Activated naive CD4-positive, alpha-beta T cell treated with anti-CD3 and anti-CD28 coated beads for 36 hours (primary cell): ENCODE data around the gene EIF5A2. TPM values are rescaled to one million over a fixed set of nuclear protein-coding genes. Genes with fewer than 3 reads are reported as not detected.
A peak's percentile ranks its signal among the peaks of the same experiment; 100 is the strongest.
"Not testable (repeated sequence)": the region's sequence is repeated elsewhere in the genome, so short reads cannot be mapped to it uniquely, and the experiment has no call there.

ENCODE experiments used
- CTCF ChIA-PET: fragments of 350-600 bp; sonication (Branson Sonifier 250); formaldehyde crosslinking; loops from one replicate; lab custom pipeline; 2021; ENCODE audit warnings: antibody characterized with exemption; lab: Charles Lee
- DNase-seq: peaks from one replicate; pipeline ENCODE4 v3.0.0-alpha.2; 2020
- H3K27ac Mint-ChIP-seq: one replicate; pipeline ENCODE4 v1.8.0; 2021; ENCODE audit warnings: mild to moderate bottlenecking, mixed read lengths
- H3K27me3 Mint-ChIP-seq: one replicate; pipeline ENCODE4 v1.8.0; 2021; ENCODE audit warnings: low read depth, mixed read lengths
- H3K36me3 Mint-ChIP-seq: one replicate; pipeline ENCODE4 v1.8.0; 2021; ENCODE audit warnings: low read depth, mixed read lengths
- H3K4me1 Mint-ChIP-seq: one replicate; pipeline ENCODE4 v1.8.0; 2021; ENCODE audit warnings: low read depth, mixed read lengths
- H3K4me3 Mint-ChIP-seq: one replicate; pipeline ENCODE4 v1.8.0; 2021; ENCODE audit warnings: mild to moderate bottlenecking, moderate library complexity, mixed read lengths
- H3K9me3 Mint-ChIP-seq: one replicate; pipeline ENCODE4 v1.8.0; 2021; ENCODE audit warnings: mixed read lengths
- intact Hi-C: fragments of 100-400 bp; cut with micrococcal nuclease; formaldehyde crosslinking; loops from one replicate; pipeline ENCODE4 v1.15.1; 2023
- total RNA-seq, 2 experiments: library from RNA; stranded (reverse); gene quantifications; one replicate each; pipeline ENCODE4 v1.2.3, GENCODE V29; 2021

Gene EIF5A2
- total RNA-seq: 1 to 10 TPM; 3.4 to 5.2 TPM

DNA sequence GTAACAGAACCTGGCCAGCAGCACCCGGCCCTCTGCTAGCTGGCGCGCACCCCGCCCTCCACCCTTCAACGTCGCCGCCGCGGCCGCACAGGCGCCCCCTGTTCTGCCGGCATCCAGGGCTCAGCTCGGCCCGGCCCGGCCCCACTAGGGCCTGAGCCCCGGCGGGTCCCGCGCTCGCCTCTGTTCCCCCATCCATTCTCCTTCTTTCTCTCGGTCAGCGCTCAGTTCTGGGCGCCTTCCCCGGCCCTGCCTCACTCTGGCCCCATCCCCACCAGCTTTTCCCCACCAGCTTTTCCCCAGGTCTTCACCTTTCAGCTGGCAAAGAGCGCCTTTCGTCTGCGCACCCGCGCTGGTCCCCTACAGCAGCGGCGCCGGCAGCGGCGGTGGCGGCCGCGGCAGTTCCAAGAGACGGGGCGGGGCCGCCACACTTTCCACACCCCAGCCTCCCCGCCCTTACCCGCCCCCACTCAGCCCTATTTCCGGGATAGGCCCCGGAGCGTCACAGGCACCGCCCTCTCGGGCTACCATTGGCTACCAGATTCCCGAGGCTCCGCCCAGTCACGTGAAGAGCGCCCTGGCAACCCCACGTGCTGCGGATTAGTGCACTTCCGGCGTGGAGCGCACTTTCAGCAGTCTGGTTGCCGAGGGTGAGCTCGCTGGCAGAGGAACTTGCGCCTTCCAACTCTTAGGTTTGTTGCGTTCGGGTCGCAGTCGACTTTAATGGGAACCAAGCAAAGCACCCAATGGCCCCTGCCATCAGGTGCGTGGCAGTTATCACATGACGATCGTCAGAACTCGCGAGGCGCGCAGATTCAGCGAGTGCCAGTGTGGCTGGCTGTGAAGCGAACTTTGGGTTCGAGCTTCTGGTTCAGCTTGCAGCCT is at the start of gene EIF5A2:
TSS of gene EIF5A2 (minus strand) at position 403 of the 882 bp plus-strand sequence. CDS start 831 bp downstream, outside the sequence.
- H3K4me3 Mint-ChIP-seq: peak within 1 kb of the TSS; percentile 95
- H3K36me3 Mint-ChIP-seq: peaks cover 5% of the 10 kb centered on the region
- H3K4me1 Mint-ChIP-seq: peaks cover 22% of the 10 kb centered on the region
- peaks cover 21% of the 10 kb centered on the region for H3K9me3 Mint-ChIP-seq
- peak within 1 kb of the TSS; percentile 80 for H3K27ac Mint-ChIP-seq
- DNase-seq: peak; percentile 97
- no peaks in the 10 kb centered on the region for H3K27me3 Mint-ChIP-seq
- intact Hi-C loops: loop anchor here (1.0 to 5.0 kb wide), 4 partner anchors 38 to 1096 kb away; partner anchors contain the start of genes LRRC34, LRRIQ4, RPL22L1 and TNIK
- CTCF ChIA-PET: interaction anchor here (0.6 to 1.7 kb wide), 2 partner anchors 39 to 40 kb away, joined by 4 read pairs; partner anchors contain the start of gene RPL22L1

DNA sequence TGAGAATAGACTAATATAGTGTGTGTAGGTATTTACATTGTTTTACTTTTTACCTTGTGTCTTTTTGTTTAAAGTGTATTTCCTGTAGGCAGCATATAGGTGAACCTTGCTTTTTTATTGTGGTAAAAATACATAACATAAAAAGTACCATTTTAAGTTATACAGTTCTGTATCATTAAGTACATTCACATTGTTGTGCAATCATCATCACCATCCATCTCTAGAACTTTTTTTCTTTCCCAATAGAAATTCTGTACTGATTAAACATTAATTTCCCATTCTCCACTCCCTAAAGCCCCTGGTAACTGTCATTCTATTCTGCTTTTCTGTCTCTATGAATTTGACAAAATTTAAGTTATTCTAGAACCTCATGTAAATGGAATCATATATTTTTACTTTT is 48.2 kb upstream of the EIF5A2 start:
- no peaks in the 10 kb centered on the region for H3K9me3 Mint-ChIP-seq
- H3K27ac Mint-ChIP-seq: no peak overlapping the region
- no peak for DNase-seq
- no peaks in the 10 kb centered on the region for H3K36me3 Mint-ChIP-seq
- peaks cover 5% of the 10 kb centered on the region for H3K27me3 Mint-ChIP-seq
- intact Hi-C loops: no loop called here
- no peak overlapping the region for H3K4me3 Mint-ChIP-seq
- CTCF ChIA-PET: interaction anchor here (0.7 kb wide), 1 partner anchor 211 kb away, joined by 3 read pairs; no protein-coding TSS in a partner anchor
- no peaks in the 10 kb centered on the region for H3K4me1 Mint-ChIP-seq

DNA sequence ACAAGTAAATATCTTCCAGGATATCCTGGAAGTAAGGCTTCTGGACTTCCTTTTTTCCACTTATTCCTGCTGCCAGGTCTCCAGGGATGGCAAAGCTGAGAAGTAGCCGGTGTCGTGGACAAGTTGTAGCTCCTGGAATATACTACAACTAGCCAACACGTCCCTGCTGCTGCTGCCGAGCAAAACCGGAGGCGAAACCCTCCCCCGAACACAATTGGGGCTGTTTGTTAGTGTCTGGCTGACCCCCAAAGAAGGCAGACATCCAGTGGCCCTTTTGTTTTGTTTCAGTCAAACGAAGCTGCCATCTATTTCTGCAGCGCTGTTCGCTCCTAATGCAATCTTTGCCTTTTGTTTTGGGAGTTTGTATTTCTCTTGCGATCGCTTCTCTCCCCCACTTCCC is 45.3 kb upstream of the EIF5A2 start:
- CTCF ChIA-PET: no interaction called here
- no peaks in the 10 kb centered on the region for H3K4me1 Mint-ChIP-seq
- intact Hi-C loops: no loop called here

DNA sequence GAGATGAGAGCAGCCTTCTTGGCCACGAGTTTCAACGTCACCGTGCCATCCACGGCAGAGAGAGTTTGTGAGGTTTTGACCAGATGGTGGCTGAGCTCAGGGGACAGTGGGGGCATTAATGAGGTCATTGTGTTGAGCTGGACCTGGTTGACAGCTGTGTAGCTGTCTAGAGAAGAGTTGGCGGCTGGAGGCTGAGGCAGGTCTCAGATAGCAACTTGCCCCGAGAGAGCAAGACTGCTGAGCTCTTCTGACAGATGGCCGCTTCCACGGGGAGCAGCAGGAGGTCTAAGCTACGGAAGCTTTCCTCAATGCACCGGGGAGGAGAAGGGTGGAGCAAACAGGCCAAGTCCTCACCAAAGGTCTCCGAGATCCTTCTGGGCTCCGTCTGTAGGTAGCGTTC is 44.8 kb upstream of the EIF5A2 start:
- no peak overlapping the region for H3K27ac Mint-ChIP-seq
- no peak overlapping the region for H3K4me3 Mint-ChIP-seq
- no peaks in the 10 kb centered on the region for H3K36me3 Mint-ChIP-seq
- CTCF ChIA-PET: no interaction called here
- H3K27me3 Mint-ChIP-seq: peaks cover 2% of the 10 kb centered on the region
- intact Hi-C loops: no loop called here
- no peak for DNase-seq
- no peaks in the 10 kb centered on the region for H3K9me3 Mint-ChIP-seq
- no peaks in the 10 kb centered on the region for H3K4me1 Mint-ChIP-seq

More for the DNA sequence above, 45.3 kb upstream of the EIF5A2 start:
- H3K36me3 Mint-ChIP-seq: no peaks in the 10 kb centered on the region
- no peak overlapping the region for H3K4me3 Mint-ChIP-seq
- no peak overlapping the region for H3K27ac Mint-ChIP-seq
- DNase-seq: no peak
- H3K9me3 Mint-ChIP-seq: no peaks in the 10 kb centered on the region
- H3K27me3 Mint-ChIP-seq: peaks cover 2% of the 10 kb centered on the region

DNA sequence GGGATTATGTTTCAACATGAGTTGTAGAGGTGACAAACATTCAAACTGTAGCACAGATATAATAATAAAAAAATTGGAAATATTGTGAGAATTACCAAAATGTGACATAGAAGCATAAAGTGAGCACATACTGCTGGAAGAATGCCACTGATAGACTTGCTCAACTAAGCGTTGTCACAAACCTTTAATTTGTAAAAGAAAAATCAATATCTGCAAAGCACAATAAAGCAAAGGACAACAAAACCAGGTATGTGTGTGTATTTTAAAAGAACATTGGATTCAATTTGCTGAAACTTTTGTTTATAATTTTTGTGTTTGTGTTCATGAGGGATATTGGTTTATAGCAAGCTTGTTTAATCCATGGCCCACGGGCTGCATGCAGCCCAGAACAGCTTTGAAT is 40.8 kb upstream of the EIF5A2 start:
- intact Hi-C loops: no loop called here

DNA sequence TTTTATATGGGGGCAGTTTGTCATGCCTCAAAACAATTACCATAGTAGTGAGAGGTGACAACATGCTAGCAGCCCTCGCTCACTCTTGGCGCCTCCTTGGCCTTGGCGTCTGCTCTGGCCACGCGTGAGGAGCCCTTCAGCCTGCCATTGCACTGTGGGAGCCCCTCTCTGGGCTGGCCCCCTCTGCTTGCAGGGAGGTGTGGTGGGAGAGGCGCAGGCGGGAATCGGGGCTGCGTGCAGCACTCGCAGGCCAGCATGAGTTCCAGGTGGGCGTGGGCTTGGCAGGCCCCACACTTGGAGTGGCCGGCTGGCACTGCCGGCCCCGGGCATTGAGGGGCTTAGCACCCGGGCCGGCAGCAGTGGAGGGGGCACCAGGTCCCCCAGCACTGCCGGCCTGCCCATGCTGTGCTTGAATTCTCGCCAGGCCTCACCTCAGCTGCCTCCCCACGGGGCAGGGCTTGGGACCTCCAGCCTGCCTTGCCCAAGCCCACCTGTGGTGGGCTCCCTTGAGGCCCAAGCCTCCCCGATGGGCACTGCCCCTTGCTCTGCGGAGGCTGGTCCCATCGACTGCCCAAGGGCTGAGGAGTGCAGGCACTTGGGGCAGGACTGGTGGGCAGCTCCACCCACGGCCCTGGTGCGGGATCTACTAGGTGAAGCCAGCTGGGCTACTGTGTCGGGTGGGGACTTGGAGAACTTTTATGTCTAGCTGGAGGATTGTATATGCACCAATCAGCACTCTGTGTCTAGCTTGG is 38.8 kb upstream of the EIF5A2 start:
- H3K27me3 Mint-ChIP-seq: peaks cover 17% of the 10 kb centered on the region
- no peaks in the 10 kb centered on the region for H3K9me3 Mint-ChIP-seq
- no peaks in the 10 kb centered on the region for H3K4me1 Mint-ChIP-seq
- H3K27ac Mint-ChIP-seq: no peak overlapping the region
- no peaks in the 10 kb centered on the region for H3K36me3 Mint-ChIP-seq
- intact Hi-C loops: no loop called here
- CTCF ChIA-PET: interaction anchor here (0.7 kb wide), 1 partner anchor 17 kb away, joined by 3 read pairs; no protein-coding TSS in a partner anchor
- no peak for DNase-seq
- H3K4me3 Mint-ChIP-seq: no peak overlapping the region

More for the DNA sequence above, 40.8 kb upstream of the EIF5A2 start:
- no peaks in the 10 kb centered on the region for H3K9me3 Mint-ChIP-seq
- CTCF ChIA-PET: no interaction called here
- no peak overlapping the region for H3K27ac Mint-ChIP-seq
- no peak overlapping the region for H3K4me3 Mint-ChIP-seq
- H3K4me1 Mint-ChIP-seq: no peaks in the 10 kb centered on the region
- no peaks in the 10 kb centered on the region for H3K36me3 Mint-ChIP-seq
- DNase-seq: no peak
- peaks cover 16% of the 10 kb centered on the region for H3K27me3 Mint-ChIP-seq

DNA sequence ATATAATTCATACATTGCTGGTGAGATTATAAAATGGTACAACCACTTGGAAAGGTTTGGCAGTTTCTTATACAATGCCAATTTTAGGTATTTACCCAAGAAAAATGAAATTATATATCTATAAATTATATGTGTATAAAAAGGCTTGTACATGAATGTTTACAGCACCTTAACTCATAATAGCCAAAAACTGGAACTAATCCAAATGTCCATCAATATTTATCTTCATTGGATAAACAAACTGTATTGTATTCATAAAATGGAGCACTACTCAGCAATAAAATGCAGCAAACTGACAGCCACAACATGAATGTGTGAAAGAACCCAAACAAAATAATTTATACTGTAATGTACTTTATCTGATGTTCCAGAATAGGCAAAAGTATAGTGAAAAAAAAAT is 33.6 kb upstream of the EIF5A2 start:
- H3K4me1 Mint-ChIP-seq: no peaks in the 10 kb centered on the region
- CTCF ChIA-PET: no interaction called here
- H3K27me3 Mint-ChIP-seq: peaks cover 16% of the 10 kb centered on the region
- H3K36me3 Mint-ChIP-seq: peaks cover 2% of the 10 kb centered on the region
- H3K27ac Mint-ChIP-seq: no peak overlapping the region
- no peak overlapping the region for H3K4me3 Mint-ChIP-seq
- intact Hi-C loops: no loop called here
- H3K9me3 Mint-ChIP-seq: peaks cover 10% of the 10 kb centered on the region
- no peak for DNase-seq

DNA sequence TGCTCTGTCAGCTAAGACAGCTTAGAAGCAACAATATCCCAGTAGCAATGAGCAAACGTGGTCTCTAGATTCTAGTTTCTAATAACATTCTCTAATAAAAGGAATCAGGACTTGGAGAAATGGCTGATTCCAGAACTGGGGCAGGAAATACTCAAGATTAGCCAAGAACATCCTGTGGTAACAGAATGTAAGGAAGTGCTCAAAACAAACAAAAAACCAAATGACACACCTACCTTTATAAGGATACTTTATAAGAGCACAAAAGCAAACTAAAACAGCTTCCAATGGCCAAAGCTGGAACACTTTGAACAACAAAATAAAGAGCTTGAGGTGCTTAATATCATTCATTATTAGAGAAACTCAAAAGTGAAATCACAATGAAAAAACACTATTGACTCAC is 33.1 kb upstream of the EIF5A2 start:
- DNase-seq: no peak
- intact Hi-C loops: no loop called here
- Mint-ChIP-seq H3K4me1 (no peaks in the 10 kb centered on the region), H3K36me3 (peaks cover 2% of the 10 kb centered on the region), H3K27me3 (peaks cover 16% of the 10 kb centered on the region), H3K27ac (no peak overlapping the region), H3K4me3 (no peak overlapping the region), H3K9me3 (peaks cover 10% of the 10 kb centered on the region)
- CTCF ChIA-PET: no interaction called here

DNA sequence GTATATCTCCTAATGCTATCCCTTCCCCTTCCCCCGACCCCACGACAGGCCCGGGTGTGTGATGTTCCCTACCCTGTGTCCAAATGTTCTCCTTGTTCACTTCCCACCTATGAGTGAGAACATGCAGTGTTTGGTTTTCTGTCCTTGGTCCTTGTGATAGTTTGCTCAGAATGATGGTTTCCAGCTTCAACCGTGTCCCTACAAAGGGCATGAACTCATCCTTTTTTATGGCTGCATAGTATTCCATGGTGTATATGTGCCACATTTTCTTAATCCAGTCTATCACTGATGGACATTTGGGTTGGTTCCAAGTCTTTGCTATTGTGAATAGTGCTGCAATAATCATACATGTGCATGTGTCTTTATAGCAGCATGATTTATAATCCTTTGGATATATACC is 24.6 kb upstream of the EIF5A2 start:
- H3K36me3 Mint-ChIP-seq, H3K27ac Mint-ChIP-seq, DNase-seq, H3K4me3 Mint-ChIP-seq, H3K9me3 Mint-ChIP-seq, H3K4me1 Mint-ChIP-seq, intact Hi-C loops, CTCF ChIA-PET: not testable (repeated sequence)
- peaks cover 26% of the 10 kb centered on the region for H3K27me3 Mint-ChIP-seq

DNA sequence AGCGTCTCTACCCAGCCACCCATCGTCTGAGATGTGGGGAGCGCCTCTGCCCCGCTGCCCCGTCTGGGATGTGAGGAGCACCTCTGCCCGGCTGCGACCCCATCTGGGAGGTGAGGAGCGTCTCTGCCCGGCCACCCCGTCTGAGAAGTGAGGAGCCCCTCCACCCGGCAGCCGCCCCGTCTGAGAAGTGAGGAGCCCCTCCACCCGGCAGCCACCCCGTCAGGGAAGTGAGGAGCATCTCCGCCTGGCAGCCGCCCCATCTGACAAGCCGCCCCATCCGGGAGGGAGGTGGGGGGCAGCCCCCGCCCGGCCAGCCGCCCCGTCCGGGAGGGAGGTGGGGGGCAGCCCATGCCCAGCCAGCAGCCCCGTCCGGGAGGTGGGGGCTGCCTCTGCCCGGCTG is 15.1 kb upstream of the EIF5A2 start:
- H3K36me3 Mint-ChIP-seq, H3K4me3 Mint-ChIP-seq, H3K27me3 Mint-ChIP-seq, CTCF ChIA-PET, H3K27ac Mint-ChIP-seq, H3K4me1 Mint-ChIP-seq, intact Hi-C loops, DNase-seq: not testable (repeated sequence)
- peaks cover 17% of the 10 kb centered on the region for H3K9me3 Mint-ChIP-seq

DNA sequence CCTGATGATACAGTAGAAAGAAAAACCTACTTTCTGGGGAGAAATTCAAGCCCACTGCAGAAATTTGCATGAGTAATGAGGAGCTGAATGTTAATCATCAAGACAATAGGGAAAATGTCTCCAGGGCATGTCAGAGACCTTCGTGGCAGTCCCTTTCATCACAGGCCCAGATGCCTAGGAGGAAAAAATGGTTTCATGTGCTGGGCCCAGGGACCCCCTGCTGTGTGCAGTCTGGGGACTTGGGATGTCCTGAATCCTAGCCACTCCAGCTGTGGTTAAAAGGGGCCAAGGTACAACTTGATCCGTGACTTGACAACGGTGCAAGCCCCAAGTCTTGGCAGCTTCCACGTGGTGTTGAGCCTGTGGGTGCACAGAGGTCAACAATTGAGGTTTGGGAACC is 10.3 kb upstream of the EIF5A2 start:
- peaks cover 26% of the 10 kb centered on the region for H3K9me3 Mint-ChIP-seq
- no peak for DNase-seq
- no peaks in the 10 kb centered on the region for H3K4me1 Mint-ChIP-seq
- no peak overlapping the region for H3K27ac Mint-ChIP-seq
- H3K4me3 Mint-ChIP-seq: no peak overlapping the region
- H3K27me3 Mint-ChIP-seq: peaks cover 7% of the 10 kb centered on the region
- peaks cover 8% of the 10 kb centered on the region for H3K36me3 Mint-ChIP-seq
- CTCF ChIA-PET: interaction anchor here (0.6 kb wide), 1 partner anchor 79 kb away, joined by 3 read pairs; no protein-coding TSS in a partner anchor
- intact Hi-C loops: no loop called here

DNA sequence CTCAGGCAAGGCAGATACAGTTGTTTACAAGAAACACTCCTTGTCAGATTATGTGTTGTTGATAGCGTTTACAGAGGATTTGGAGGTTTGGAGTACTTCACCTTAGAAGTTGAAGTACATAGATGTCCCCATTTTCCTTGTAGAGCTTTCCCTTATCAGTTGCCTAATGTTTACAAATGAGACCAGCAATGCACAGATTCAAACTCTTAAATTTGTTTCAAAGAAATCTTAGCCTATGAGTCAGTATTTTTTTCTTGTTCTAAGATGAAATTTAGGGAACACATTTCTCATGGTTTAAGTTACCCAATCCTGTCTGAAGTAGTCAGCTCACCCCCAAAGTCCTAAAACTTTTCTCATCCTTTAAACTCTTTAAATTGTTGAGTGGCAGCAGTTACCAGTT is 6.3 kb upstream of the EIF5A2 start:
- CTCF ChIA-PET: interaction anchor here (1.6 kb wide), 1 partner anchor 105 kb away, joined by 3 read pairs; no protein-coding TSS in a partner anchor

More for the DNA sequence above, 6.3 kb upstream of the EIF5A2 start:
- no peak for DNase-seq
- Mint-ChIP-seq H3K4me1 (no peaks in the 10 kb centered on the region), H3K36me3 (peaks cover 6% of the 10 kb centered on the region), H3K9me3 (peaks cover 29% of the 10 kb centered on the region), H3K4me3 (no peak overlapping the region), H3K27ac (no peak overlapping the region), H3K27me3 (peaks cover 2% of the 10 kb centered on the region)
- intact Hi-C loops: no loop called here
